Activated CD4-positive, alpha-beta memory T cell treated with anti-CD3 and anti-CD28 coated beads for 36 hours (primary cell): ENCODE data around the gene PSMA8. TPM values are rescaled to one million over a fixed set of nuclear protein-coding genes. Genes with fewer than 3 reads are reported as not detected.

Experiments
- CTCF ChIA-PET: fragments of 350-600 bp; sonication (Branson Sonifier 250); formaldehyde crosslinking; loops from one replicate; lab custom pipeline; 2021; ENCODE audit warnings: antibody characterized with exemption, inconsistent platforms; lab: Charles Lee
- POLR2A ChIA-PET: fragments of 350-600 bp; sonication (Branson Sonifier 250); formaldehyde crosslinking; loops from one replicate; lab custom pipeline; 2021; ENCODE audit warnings: antibody characterized with exemption; lab: Charles Lee
- DNase-seq: peaks from one replicate; pipeline ENCODE4 v3.0.0-alpha.2; 2020
- H3K27ac Mint-ChIP-seq: one replicate; pipeline ENCODE4 v1.8.0; 2021; ENCODE audit warnings: mixed read lengths
- H3K27me3 Mint-ChIP-seq: one replicate; pipeline ENCODE4 v1.8.0; 2021; ENCODE audit warnings: mixed read lengths
- H3K36me3 Mint-ChIP-seq: one replicate; pipeline ENCODE4 v1.8.0; 2021; ENCODE audit warnings: mixed read lengths
- H3K4me1 Mint-ChIP-seq: one replicate; pipeline ENCODE4 v1.8.0; 2021; ENCODE audit warnings: low read depth, mixed read lengths
- H3K4me3 Mint-ChIP-seq: one replicate; pipeline ENCODE4 v1.8.0; 2021; ENCODE audit warnings: mild to moderate bottlenecking, mixed read lengths
- H3K9me3 Mint-ChIP-seq: one replicate; pipeline ENCODE4 v1.8.0; 2021; ENCODE audit warnings: mixed read lengths
- intact Hi-C: fragments of 100-400 bp; cut with micrococcal nuclease; formaldehyde crosslinking; loops from one replicate; pipeline ENCODE4 v1.15.1; 2023
- total RNA-seq, 2 experiments: library from RNA; stranded (reverse); gene quantifications; one replicate each; pipeline ENCODE4 v1.2.3, GENCODE V29; 2021

The PSMA8 gene
- 1 to 10 TPM; 1.3 to 1.7 TPM for total RNA-seq

DNA sequence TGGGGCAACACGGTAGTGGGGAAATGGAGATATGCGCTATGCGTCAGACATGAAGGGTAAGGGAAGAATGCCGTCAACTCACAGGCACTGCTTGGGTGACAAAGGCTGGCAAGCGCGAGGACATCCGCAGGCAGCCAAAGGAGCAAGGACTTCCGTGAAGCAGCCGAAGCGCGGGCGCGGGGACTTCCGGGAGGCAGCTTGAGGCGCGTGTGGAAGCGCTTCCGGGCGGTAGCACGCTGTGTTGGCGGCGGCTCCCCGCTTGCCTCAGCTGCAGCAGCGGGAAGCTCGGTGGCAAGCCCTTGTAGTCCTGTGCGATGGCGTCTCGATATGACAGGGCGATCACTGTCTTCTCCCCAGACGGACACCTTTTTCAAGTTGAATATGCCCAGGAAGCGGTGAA lies at the start of gene PSMA8:
PSMA8 (plus strand) TSS at position 218 of the 400 bp plus-strand sequence; CDS start at position 315, 97 bp downstream.
- intact Hi-C loops, result loop anchor here (1.0 kb wide), 1 partner anchor 43 kb away; the partner anchor contains the start of gene SS18
- Mint-ChIP-seq H3K36me3 (peaks cover 2% of the 10 kb centered on the region), H3K4me1 (no peaks in the 10 kb centered on the region), H3K27me3 (no peaks in the 10 kb centered on the region), H3K27ac (peak within 1 kb of the TSS; percentile 78), H3K4me3 (peak within 1 kb of the TSS; percentile 70), H3K9me3 (no peaks in the 10 kb centered on the region)
- ChIA-PET POLR2A (no interaction called here), CTCF (no interaction called here)
- peak; percentile 72 for DNase-seq

- Mint-ChIP-seq H3K4me3 (no peak overlapping the region), H3K36me3 (peaks cover 34% of the 10 kb centered on the region)
- POLR2A ChIA-PET, result no interaction called here
Measured at GRCh38 chr18:26085056-26085455, 48.6 kb upstream of the PSMA8 start.

GRCh38 chr18:26086959-26087358 lies 46.7 kb upstream of the PSMA8 start:
- DNase-seq, result no peak
- Mint-ChIP-seq H3K4me3 (no peak overlapping the region), H3K27ac (no peak overlapping the region), H3K4me1 (peaks cover 33% of the 10 kb centered on the region), H3K9me3 (no peaks in the 10 kb centered on the region), H3K27me3 (no peaks in the 10 kb centered on the region), H3K36me3 (peaks cover 26% of the 10 kb centered on the region)
- intact Hi-C loops, result loop anchor here (5.0 kb wide), 1 partner anchor 45 kb away; no protein-coding TSS in a partner anchor
- CTCF ChIA-PET, result no interaction called here
- POLR2A ChIA-PET, result no interaction called here

More at GRCh38 chr18:26085056-26085455, 48.6 kb upstream of the PSMA8 start:
- Mint-ChIP-seq H3K27me3 (no peaks in the 10 kb centered on the region), H3K4me1 (peaks cover 36% of the 10 kb centered on the region), H3K27ac (no peak overlapping the region), H3K9me3 (no peaks in the 10 kb centered on the region)
- CTCF ChIA-PET, result no interaction called here
- intact Hi-C loops, result loop anchor here (5.0 kb wide), 1 partner anchor 43 kb away; no protein-coding TSS in a partner anchor
- DNase-seq, result no peak

- Mint-ChIP-seq H3K4me3 (peak overlapping the region; percentile 89), H3K27ac (no peak overlapping the region), H3K36me3 (peaks cover 20% of the 10 kb centered on the region), H3K4me1 (peaks cover 33% of the 10 kb centered on the region), H3K27me3 (no peaks in the 10 kb centered on the region), H3K9me3 (no peaks in the 10 kb centered on the region)
- ChIA-PET POLR2A (no interaction called here), CTCF (no interaction called here)
- intact Hi-C loops, result loop anchor here (5.0 kb wide), 1 partner anchor 46 kb away; no protein-coding TSS in a partner anchor
- no peak for DNase-seq
Measured at GRCh38 chr18:26088487-26088886, 45.2 kb upstream of the PSMA8 start.

GRCh38 chr18:26089293-26090129 lies 44.2 kb upstream of the PSMA8 start:
- H3K9me3 Mint-ChIP-seq, result no peaks in the 10 kb centered on the region
- H3K4me1 Mint-ChIP-seq, result peaks cover 30% of the 10 kb centered on the region
- CTCF ChIA-PET, result no interaction called here
- peaks cover 14% of the 10 kb centered on the region for H3K36me3 Mint-ChIP-seq
- peak; percentile 18 for DNase-seq
- H3K27ac Mint-ChIP-seq, result peak overlapping the region; percentile 93
- intact Hi-C loops, result loop anchor here (1.0 to 5.0 kb wide), 5 partner anchors 44 to 459 kb away; partner anchors contain the start of genes KCTD1, PSMA8 and TAF4B
- peak overlapping the region; percentile 89 for H3K4me3 Mint-ChIP-seq
- POLR2A ChIA-PET, result no interaction called here
- no peaks in the 10 kb centered on the region for H3K27me3 Mint-ChIP-seq

DNA sequence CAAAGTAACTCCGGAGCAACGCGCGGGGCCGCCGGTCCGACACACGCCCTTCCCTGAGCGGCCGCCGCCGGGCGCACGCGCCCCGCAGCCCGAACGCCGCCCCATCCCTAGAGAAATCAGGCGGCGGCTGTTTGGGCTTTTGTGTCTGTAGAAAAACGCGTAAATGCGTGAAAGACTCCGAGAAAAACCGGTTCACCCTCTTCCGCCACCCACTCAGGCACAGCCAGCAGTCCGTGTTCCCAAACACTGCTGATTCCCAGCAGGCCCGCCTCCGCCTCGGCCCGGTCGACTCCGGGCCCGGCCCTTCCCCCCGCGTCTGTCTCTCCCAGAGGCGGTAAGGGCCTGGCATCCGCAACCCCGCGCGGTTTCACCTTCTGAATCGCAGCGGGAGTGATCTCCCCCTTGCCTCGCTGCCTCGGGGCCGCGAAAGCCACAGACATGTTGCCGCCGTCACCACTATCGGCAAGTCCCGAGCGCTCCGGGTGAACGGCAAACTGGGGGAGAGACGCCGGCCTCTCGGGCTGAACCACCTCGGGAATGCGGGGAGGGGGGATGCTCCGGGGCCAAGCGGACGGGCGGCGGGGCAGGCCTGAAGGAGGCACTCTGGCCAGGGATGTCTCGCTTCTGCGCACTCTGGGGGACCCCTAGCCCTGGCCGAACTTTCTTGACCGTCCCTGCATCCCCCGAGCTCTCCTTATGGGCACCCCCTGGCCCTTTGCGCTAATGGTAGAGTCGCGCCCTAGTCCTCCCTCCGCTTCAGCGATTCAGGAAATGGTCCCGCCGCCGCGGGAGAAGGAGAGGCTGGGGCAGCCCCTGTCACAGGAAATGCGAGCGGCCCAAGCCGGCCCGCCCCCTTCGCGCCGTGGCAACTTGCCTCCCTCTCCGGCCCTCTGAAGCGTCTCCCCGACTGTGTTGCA lies 43.3 kb upstream of the PSMA8 start, which contains the start of gene SS18:
SS18 (minus strand) TSS at position 484 of the 917 bp plus-strand sequence; CDS start at position 440, 44 bp downstream.
- Mint-ChIP-seq H3K4me1 (peaks cover 30% of the 10 kb centered on the region), H3K4me3 (peak within 1 kb of the TSS; percentile 89)
- intact Hi-C loops, result loop anchor here (1.0 kb wide), 4 partner anchors 43 to 458 kb away; partner anchors contain the start of genes KCTD1, PSMA8 and TAF4B

GRCh38 chr18:26091047-26091630 lies 42.5 kb upstream of the PSMA8 start:
- peaks cover 30% of the 10 kb centered on the region for H3K4me1 Mint-ChIP-seq
- peak overlapping the region; percentile 89 for H3K4me3 Mint-ChIP-seq
- ChIA-PET CTCF (no interaction called here), POLR2A (no interaction called here)
- no peaks in the 10 kb centered on the region for H3K27me3 Mint-ChIP-seq
- DNase-seq, result no peak
- H3K27ac Mint-ChIP-seq, result peak overlapping the region; percentile 93
- H3K9me3 Mint-ChIP-seq, result no peaks in the 10 kb centered on the region
- peaks cover 9% of the 10 kb centered on the region for H3K36me3 Mint-ChIP-seq
- intact Hi-C loops, result no loop called here

More for the DNA sequence above, 43.3 kb upstream of the PSMA8 start, which contains the start of gene SS18:
- H3K27ac Mint-ChIP-seq, result peak within 1 kb of the TSS; percentile 93
- ChIA-PET POLR2A (interaction anchor here (0.5 kb wide), 1 partner anchor 11 kb away, joined by 3 read pairs; no protein-coding TSS in a partner anchor), CTCF (no interaction called here)
- no peaks in the 10 kb centered on the region for H3K27me3 Mint-ChIP-seq
- peak; percentile 94 for DNase-seq
- peaks cover 13% of the 10 kb centered on the region for H3K36me3 Mint-ChIP-seq
- no peaks in the 10 kb centered on the region for H3K9me3 Mint-ChIP-seq

DNA sequence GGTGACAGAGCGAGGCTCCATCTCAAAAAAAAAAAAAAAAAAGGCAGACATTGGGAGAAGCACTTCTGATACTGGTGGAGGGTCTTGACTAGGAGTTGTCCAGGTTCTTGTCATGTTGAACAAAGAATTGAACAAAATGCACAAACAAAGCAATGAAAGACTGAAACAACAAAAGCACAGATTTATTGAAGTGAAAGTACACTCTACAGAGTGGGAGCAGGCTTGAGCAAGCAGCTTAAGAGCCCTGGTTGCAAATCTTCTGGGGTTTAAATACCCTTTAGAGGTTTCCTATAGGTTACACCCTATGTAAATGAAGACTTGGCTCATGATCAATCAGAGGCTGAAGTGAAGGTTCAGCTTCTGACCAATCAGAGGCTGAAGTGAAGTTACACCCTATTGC lies 36.8 kb upstream of the PSMA8 start:
- DNase-seq, result no peak
- ChIA-PET POLR2A (no interaction called here), CTCF (no interaction called here)
- intact Hi-C loops, result no loop called here
- H3K4me3 Mint-ChIP-seq, result no peak overlapping the region
- H3K27ac Mint-ChIP-seq, result no peak overlapping the region
- no peaks in the 10 kb centered on the region for H3K27me3 Mint-ChIP-seq
- H3K36me3 Mint-ChIP-seq, result no peaks in the 10 kb centered on the region
- no peaks in the 10 kb centered on the region for H3K4me1 Mint-ChIP-seq
- peaks cover 2% of the 10 kb centered on the region for H3K9me3 Mint-ChIP-seq

GRCh38 chr18:26097563-26097962 lies 36.1 kb upstream of the PSMA8 start:
- Mint-ChIP-seq H3K4me3 (no peak overlapping the region), H3K27ac (no peak overlapping the region), H3K27me3 (no peaks in the 10 kb centered on the region), H3K4me1 (no peaks in the 10 kb centered on the region), H3K36me3 (no peaks in the 10 kb centered on the region), H3K9me3 (peaks cover 2% of the 10 kb centered on the region)
- ChIA-PET POLR2A (no interaction called here), CTCF (no interaction called here)
- DNase-seq, result no peak
- intact Hi-C loops, result no loop called here

GRCh38 chr18:26103579-26103978 lies 30.1 kb upstream of the PSMA8 start:
- CTCF ChIA-PET, result interaction anchor here (0.7 kb wide), 1 partner anchor 271 kb away, joined by 5 read pairs; no protein-coding TSS in a partner anchor
- H3K27ac Mint-ChIP-seq, result no peak overlapping the region

DNA sequence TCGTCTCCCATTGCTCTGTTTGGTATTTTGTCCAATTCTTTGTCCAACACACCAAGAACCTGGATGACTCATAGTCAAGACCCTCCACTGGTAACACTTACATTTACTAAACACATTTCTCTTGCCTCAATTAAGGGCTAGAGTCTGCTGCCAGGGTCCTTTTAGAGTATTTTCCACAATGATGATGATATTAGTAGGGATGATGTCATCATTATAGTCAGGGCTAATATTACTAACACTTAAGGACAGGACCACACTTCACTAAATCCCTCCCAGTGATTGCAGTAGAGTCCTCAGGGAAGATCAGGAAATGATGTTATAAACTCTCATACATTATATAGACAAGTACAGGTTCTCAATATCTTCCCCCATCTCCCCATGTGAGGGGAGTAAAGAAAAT lies 29.6 kb upstream of the PSMA8 start:
- Mint-ChIP-seq H3K9me3 (no peaks in the 10 kb centered on the region), H3K4me3 (no peak overlapping the region), H3K36me3 (no peaks in the 10 kb centered on the region), H3K4me1 (no peaks in the 10 kb centered on the region), H3K27me3 (no peaks in the 10 kb centered on the region), H3K27ac (no peak overlapping the region)
- ChIA-PET POLR2A (no interaction called here), CTCF (no interaction called here)
- DNase-seq, result no peak
- intact Hi-C loops, result loop anchor here (10.0 kb wide), 1 partner anchor 231 kb away; no protein-coding TSS in a partner anchor

More at GRCh38 chr18:26103579-26103978, 30.1 kb upstream of the PSMA8 start:
- DNase-seq, result peak; percentile 66
- no peaks in the 10 kb centered on the region for H3K27me3 Mint-ChIP-seq
- H3K36me3 Mint-ChIP-seq, result no peaks in the 10 kb centered on the region
- intact Hi-C loops, result loop anchor here (10.0 kb wide), 1 partner anchor 231 kb away; no protein-coding TSS in a partner anchor
- H3K9me3 Mint-ChIP-seq, result no peaks in the 10 kb centered on the region
- no peaks in the 10 kb centered on the region for H3K4me1 Mint-ChIP-seq
- H3K4me3 Mint-ChIP-seq, result no peak overlapping the region
- POLR2A ChIA-PET, result no interaction called here
